Liver (tissue), 9 donors: ENCODE results near the gene LRRC28. TPM values are rescaled to one million over a fixed set of nuclear protein-coding genes. Genes with fewer than 3 reads are reported as not detected.

Experiments
- DNase-seq: peaks from one replicate; pipeline ENCODE4 v3.0.0-alpha.2; 2017; ENCODE audit warnings: low spot score
- H3K27ac ChIP-seq, 2 donors: one replicate each; pipeline ENCODE4 v1.7.0; 2013; ENCODE audit warnings: inconsistent platforms in 2 of 2, low read length in 2 of 2, control low read depth in 1 of 2, low read depth in 1 of 2, mild to moderate bottlenecking in 1 of 2
- H3K27me3 ChIP-seq, 4 donors: one replicate each; pipeline versions ENCODE4 v1.6.1 to v1.7.0; 2013; ENCODE audit warnings: low read length in 3 of 4, inconsistent platforms in 1 of 4, mild to moderate bottlenecking in 1 of 4, moderate library complexity in 1 of 4; ENCODE audit not compliant: control insufficient read depth in 4 of 4, insufficient read depth in 4 of 4
- H3K36me3 ChIP-seq, 4 donors: one replicate each; pipeline versions ENCODE4 v1.6.1 to v1.7.0; 2013; ENCODE audit warnings: low read length in 3 of 4, mild to moderate bottlenecking in 3 of 4, low read depth in 1 of 4, moderate library complexity in 1 of 4; ENCODE audit not compliant: control insufficient read depth in 4 of 4, insufficient read depth in 3 of 4
- H3K4me1 ChIP-seq, 4 donors: one replicate each; pipeline versions ENCODE4 v1.6.1 to v1.7.0; 2013; ENCODE audit warnings: low read length in 3 of 4, mild to moderate bottlenecking in 3 of 4, moderate library complexity in 1 of 4; ENCODE audit not compliant: control insufficient read depth in 4 of 4, insufficient read depth in 4 of 4
- H3K4me3 ChIP-seq, 3 donors: one replicate each; pipeline versions ENCODE4 v1.6.1 to v1.7.0; 2013; ENCODE audit warnings: low read length in 3 of 3, control low read depth in 1 of 3, low read depth in 1 of 3, mild to moderate bottlenecking in 1 of 3
- H3K9ac ChIP-seq, 2 donors: one replicate each; pipeline ENCODE4 v1.7.0; 2013; ENCODE audit warnings: low read length in 2 of 2, mild to moderate bottlenecking in 2 of 2, moderate library complexity in 2 of 2, control low read depth in 1 of 2, low read depth in 1 of 2
- H3K9me3 ChIP-seq, 4 donors: one replicate each; pipeline versions ENCODE4 v1.6.1 to v1.7.0; 2013; ENCODE audit warnings: low read length in 3 of 4; ENCODE audit not compliant: control insufficient read depth in 4 of 4
- EGR1 ChIP-seq, 2 donors: IDR thresholded peaks; 2 replicates each; pipeline ENCODE4 v1.6.1; 2016 to 2018; ENCODE audit warnings: antibody characterized with exemption in 2 of 2, low read depth in 2 of 2
- FOXA1 ChIP-seq: IDR thresholded peaks from 2 replicates; pipeline ENCODE4 v1.6.1; 2016; ENCODE audit warnings: antibody characterized with exemption
- RXRA ChIP-seq, 2 donors: IDR thresholded peaks; 2 replicates each; pipeline ENCODE4 v1.6.1; 2017 to 2018; ENCODE audit warnings: antibody characterized with exemption in 2 of 2, mild to moderate bottlenecking in 1 of 2
- TAF1 ChIP-seq: conservative IDR thresholded peaks from 2 replicates; pipeline ENCODE4 v1.6.1; 2016; ENCODE audit warnings: antibody characterized with exemption, mild to moderate bottlenecking
- WGBS: extraction: QIAGEN DNeasy Blood & Tissue Kit; methylation state at CpG from one replicate; pipeline ENCODE4 v1.1.7; 2013; 5-methylcytosine and 5-hydroxymethylcytosine counted together
- polyA plus RNA-seq, 2 donors: library from polyadenylated mRNA; stranded (reverse) in 1 of 2; unstranded in 1 of 2; fragments of 200-250 nt in 1 of 2; fragments of >200 nt in 1 of 2; fragmentation: Nextera tagmentation in 1 of 2; extraction: Ambion mirVana in 1 of 2; gene quantifications; one replicate each; pipeline versions ENCODE4 v1.2.1 to v1.2.3, GENCODE V29; 2013 to 2015
- total RNA-seq, 2 donors: library from RNA; depleted of rRNA; stranded (reverse); fragments of >200 nt; gene quantifications; one replicate each; pipeline ENCODE4 v1.2.3, GENCODE V29; 2014
- TF ChIP-seq, protein P1 (sequence below): IDR thresholded peaks from 2 replicates; pipeline ENCODE4 v1.6.1; 2016; ENCODE audit warnings: antibody characterized with exemption
- TF ChIP-seq, protein P2 (sequence below): IDR thresholded peaks from 2 replicates; pipeline ENCODE4 v1.6.1; 2016; ENCODE audit warnings: antibody characterized with exemption, mild to moderate bottlenecking
- TF ChIP-seq, protein P3 (sequence below): IDR thresholded peaks from 2 replicates; pipeline ENCODE4 v1.6.1; 2016; ENCODE audit warnings: antibody characterized with exemption
- TF ChIP-seq, protein P4 (sequence below): IDR thresholded peaks from 2 replicates; pipeline ENCODE4 v1.6.1; 2016; ENCODE audit warnings: antibody characterized with exemption
- donor health status: healthy.
- donor health status: healthy.
- donor health status: healthy.
- donor health status: healthy.
- donor health status: healthy.

Gene LRRC28
- total and polyA plus RNA-seq, 4 donors: 15.4 to 46.6 (median 41.0) TPM

DNA sequence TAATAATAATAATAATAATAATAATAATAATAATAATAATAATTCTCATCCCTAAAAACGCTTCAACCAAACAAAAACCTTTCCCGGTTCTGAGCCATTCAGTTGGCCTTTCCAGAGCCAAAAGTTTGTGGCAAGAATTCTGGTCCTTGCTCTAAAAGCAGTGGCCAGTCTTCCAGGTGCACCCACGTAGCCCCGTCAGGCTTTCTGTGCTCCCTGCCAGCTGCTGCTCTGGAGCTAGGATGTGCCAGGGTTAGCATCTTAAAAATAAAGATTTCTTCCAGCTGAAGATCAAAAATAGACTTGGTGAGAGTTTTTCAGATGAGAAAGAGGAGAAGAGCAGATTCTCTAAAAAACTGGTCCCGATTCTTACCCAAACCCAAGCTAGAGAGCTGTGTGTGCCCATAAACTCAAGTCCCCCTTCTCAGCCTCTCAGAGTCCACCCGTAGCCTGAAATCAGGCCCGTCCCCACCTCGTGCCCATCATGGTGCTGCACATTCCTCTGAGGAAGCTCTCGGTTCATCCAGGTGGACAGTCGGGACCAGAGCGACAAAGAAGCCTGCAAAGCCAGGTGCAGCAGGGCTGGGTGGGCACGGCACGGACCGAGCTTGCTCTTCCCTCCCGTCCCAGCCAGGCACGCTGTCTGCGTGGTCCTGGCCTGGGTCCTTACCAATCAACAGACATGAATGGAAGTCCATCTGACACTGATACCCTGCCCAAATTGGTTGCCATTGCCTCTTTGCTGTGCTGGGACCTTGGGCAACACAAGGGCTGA, 155.6 kb downstream of the LRRC28 start:
- Histone ChIP-seq H3K27me3 (no peaks in the 10 kb centered on the region), H3K4me3 (no peak overlapping the region), H3K4me1 (peaks cover 0 to 6% (median 2%) of the 10 kb centered on the region in 4 donors), H3K36me3 (no peaks in the 10 kb centered on the region), H3K27ac (no peak overlapping the region), H3K9me3 (no peaks in the 10 kb centered on the region), H3K9ac (no peak overlapping the region)
- DNase-seq: no peak
- WGBS: 95% methylated on average over 17 of the region's 17 CpGs
- no peak for TF ChIP-seq EGR1 (IDR thresholded peaks at IDR 0.05; ENCODE audit: low read depth in 2 of 2)
- TF ChIP-seq, protein P1, sequence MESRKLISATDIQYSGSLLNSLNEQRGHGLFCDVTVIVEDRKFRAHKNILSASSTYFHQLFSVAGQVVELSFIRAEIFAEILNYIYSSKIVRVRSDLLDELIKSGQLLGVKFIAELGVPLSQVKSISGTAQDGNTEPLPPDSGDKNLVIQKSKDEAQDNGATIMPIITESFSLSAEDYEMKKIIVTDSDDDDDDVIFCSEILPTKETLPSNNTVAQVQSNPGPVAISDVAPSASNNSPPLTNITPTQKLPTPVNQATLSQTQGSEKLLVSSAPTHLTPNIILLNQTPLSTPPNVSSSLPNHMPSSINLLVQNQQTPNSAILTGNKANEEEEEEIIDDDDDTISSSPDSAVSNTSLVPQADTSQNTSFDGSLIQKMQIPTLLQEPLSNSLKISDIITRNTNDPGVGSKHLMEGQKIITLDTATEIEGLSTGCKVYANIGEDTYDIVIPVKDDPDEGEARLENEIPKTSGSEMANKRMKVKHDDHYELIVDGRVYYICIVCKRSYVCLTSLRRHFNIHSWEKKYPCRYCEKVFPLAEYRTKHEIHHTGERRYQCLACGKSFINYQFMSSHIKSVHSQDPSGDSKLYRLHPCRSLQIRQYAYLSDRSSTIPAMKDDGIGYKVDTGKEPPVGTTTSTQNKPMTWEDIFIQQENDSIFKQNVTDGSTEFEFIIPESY: no peak
- no peak for TF ChIP-seq FOXA1
- no peak for TF ChIP-seq TAF1
- TF ChIP-seq, protein P2, sequence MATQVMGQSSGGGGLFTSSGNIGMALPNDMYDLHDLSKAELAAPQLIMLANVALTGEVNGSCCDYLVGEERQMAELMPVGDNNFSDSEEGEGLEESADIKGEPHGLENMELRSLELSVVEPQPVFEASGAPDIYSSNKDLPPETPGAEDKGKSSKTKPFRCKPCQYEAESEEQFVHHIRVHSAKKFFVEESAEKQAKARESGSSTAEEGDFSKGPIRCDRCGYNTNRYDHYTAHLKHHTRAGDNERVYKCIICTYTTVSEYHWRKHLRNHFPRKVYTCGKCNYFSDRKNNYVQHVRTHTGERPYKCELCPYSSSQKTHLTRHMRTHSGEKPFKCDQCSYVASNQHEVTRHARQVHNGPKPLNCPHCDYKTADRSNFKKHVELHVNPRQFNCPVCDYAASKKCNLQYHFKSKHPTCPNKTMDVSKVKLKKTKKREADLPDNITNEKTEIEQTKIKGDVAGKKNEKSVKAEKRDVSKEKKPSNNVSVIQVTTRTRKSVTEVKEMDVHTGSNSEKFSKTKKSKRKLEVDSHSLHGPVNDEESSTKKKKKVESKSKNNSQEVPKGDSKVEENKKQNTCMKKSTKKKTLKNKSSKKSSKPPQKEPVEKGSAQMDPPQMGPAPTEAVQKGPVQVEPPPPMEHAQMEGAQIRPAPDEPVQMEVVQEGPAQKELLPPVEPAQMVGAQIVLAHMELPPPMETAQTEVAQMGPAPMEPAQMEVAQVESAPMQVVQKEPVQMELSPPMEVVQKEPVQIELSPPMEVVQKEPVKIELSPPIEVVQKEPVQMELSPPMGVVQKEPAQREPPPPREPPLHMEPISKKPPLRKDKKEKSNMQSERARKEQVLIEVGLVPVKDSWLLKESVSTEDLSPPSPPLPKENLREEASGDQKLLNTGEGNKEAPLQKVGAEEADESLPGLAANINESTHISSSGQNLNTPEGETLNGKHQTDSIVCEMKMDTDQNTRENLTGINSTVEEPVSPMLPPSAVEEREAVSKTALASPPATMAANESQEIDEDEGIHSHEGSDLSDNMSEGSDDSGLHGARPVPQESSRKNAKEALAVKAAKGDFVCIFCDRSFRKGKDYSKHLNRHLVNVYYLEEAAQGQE: no peak

DNA sequence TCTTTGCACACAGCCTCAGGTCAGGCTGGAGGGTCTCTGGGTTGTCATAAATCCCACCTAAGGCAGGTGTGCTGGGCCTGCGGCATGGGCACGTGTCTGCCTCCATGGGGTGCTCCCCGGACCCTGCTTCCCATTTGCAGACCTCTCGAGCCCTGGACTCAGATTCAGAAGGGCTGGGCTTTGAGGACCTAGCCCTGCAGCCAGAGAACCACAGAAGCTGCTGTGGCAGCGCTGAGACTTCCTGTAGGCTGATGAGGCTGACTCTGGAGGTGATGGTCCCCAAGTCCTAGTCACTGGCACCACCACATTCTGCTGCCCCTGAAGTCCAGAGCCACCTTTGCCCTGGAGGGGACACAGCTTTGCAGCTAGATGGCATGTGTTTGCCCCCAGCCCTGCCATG, 156.4 kb downstream of the LRRC28 start:
- H3K4me1 ChIP-seq: no peaks in the 10 kb centered on the region
- no peaks in the 10 kb centered on the region for H3K9me3 ChIP-seq
- H3K4me3 ChIP-seq: no peak overlapping the region
- H3K36me3 ChIP-seq: no peaks in the 10 kb centered on the region
- no peak for DNase-seq
- H3K9ac ChIP-seq: no peak overlapping the region
- H3K27ac ChIP-seq: no peak overlapping the region
- no peaks in the 10 kb centered on the region for H3K27me3 ChIP-seq
- WGBS: 91% methylated on average over 5 of the region's 5 CpGs
- TF ChIP-seq RXRA (IDR thresholded peaks at IDR 0.05) (no peak), EGR1 (IDR thresholded peaks at IDR 0.05; ENCODE audit: low read depth in 2 of 2) (no peak)
- TF ChIP-seq, protein P3, sequence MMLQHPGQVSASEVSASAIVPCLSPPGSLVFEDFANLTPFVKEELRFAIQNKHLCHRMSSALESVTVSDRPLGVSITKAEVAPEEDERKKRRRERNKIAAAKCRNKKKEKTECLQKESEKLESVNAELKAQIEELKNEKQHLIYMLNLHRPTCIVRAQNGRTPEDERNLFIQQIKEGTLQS: no peak
- TF ChIP-seq, protein P4, sequence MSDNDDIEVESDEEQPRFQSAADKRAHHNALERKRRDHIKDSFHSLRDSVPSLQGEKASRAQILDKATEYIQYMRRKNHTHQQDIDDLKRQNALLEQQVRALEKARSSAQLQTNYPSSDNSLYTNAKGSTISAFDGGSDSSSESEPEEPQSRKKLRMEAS: no peak
